GM18499 (cell line): ENCODE measurements around the gene EHBP1.

Experiments
- ATAC-seq: cut with Tn5 transposase; IDR thresholded peaks from one replicate; pipeline ENCODE4 v1.9.1; 2021; ENCODE audit warnings: moderate number of reproducible peaks; ENCODE audit not compliant: insufficient read depth, unreplicated experiment

The EHBP1 gene

DNA sequence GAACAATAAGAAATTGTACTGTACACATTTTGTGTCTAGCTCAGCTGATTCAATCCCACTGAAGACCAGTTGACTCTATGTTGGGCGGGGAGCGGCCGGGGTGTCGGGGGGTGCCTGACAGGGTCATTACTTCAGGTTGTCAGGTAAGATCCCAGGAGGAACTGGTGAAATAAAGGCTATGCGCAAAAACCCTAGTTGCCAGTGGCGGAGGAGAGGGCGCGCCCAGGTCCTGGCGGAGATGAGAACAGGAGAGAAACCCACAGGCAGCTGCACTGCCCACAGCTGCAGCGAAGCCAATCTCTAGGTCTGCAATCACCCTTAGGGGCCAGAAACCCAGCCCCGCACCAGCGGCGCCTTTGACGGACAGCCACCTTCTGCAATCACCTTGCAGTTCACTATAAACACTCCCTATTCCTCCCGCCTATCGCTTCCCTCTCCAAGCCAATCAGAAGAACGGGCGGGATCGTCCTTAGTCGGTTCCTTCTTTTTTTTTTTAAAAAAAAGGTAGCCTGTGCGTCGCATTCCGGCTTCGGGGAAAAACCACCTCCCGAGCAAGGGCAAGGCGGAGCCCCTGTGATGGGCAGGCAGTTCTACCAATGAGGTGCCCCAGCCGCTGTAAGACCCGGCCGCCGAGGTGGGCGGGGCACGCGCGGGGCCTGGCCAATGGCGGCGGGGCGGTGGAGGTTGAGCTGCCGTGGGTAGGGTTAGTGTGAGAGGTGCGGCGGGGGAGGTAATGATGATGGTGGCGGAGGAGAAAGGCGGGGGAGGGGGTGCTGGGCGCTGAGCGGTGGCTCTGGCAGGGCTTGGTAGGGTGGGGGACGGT is at the start of gene EHBP1:
Gene EHBP1 (plus strand): TSS at position 707 of the 823 bp plus-strand sequence. CDS start 1,479 bp downstream, outside the sequence.
- ATAC-seq: peak; percentile 95

DNA sequence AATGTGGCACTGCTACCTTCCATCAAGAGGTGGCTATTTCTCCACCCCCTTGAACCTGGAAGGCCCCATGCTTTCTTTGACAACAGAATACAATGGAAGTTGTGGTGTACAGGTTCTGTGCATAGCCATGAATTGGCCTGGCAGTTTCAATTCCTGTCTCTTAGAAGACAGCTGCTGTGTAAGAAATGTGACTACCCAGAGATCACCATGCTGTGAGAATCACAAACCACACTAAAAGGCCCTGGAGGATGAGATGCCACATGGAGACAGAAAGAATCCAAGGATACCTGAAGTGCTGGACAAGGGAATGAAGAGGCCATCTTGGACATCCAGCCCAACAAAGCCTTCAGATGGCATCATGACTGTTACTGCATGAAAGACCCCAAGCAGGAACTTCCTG is 47.7 kb upstream of the EHBP1 start:
- ATAC-seq: no peak

DNA sequence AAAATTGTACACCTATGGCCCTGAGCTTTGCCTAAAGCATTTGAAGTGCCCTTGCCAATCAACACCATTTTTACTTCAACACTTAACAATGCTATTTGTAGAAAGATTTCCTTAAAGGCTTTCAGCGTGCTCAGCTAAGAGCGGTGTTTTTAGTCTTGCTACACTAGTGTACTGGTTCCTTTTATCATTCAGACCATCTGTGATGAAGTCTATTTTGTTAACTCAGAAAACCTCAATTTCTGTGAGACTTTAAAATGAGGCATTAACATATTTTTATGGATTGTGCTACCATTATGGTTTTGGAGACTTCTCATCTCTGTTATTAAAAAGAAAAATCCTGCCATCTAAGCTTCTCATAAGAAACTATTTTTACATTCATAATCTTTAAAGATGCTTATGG is 46.6 kb upstream of the EHBP1 start:
- ATAC-seq: no peak

DNA sequence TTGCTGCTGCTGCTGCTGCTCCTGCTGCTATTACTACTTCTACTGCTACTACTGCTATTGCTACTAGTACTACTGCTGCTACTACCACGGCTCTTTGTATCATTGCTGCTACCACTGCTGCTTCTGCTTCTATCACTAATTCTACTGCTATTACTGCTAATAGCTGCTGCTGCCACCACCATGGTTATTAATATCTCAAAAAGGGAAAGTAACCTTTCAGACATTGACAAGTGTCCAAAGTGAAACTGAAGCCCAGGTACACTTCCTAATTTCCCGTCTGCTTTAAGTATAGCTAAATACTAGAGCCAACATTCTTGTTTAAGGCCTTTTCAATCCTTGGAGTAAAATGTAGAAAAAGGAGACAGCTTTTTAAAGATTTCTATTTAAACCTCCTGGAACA is 45.4 kb upstream of the EHBP1 start:
- ATAC-seq: peak; percentile 61

DNA sequence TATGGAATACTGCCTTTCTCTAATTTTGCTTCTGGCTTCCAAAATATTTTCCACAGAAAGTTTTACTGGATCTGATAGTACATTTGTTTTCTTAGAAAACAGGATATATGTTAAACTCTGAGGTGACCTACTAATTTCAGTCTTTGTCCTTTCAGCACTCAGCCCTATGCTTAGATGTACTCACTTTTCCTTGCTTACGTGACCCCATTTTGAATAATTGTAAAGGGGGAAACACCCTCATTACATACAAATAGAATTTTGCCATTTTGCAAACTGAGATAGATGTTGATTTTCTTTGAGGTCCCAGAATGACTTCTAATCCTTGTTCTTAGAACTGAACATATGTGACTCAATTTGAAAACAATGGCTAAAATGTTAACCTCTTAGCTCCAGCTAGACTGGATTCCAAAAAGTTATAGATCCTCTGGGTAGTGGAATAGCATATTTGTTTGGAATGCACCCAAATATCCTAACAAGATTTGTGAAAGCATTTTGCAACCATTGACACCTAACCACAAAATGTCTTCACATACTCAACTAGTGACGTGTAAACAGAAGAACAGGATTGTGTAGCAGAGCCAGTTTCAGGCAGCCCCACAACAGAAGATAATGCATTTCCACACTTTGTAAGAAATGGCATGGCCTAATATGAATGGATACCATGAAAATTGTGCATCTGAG is 44.8 kb upstream of the EHBP1 start:
- no peak for ATAC-seq

DNA sequence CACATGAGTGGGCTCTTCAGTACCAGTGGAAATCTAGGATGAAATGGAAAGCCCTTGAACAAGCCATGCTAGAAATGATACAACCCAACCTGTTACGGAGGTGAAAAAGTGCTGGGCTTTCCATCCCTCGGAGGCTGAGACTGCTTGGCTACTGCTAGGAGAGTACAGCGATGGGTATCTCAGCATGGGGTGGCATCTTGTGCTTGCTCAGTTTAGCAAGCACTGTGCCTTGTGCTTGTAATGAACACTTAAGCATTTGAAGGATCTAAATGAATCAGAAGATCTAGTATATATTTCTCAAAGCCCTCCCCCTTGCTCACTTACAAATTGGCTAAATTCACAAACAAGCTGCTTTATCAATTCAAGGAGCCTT is 44.3 kb upstream of the EHBP1 start:
- no peak for ATAC-seq

DNA sequence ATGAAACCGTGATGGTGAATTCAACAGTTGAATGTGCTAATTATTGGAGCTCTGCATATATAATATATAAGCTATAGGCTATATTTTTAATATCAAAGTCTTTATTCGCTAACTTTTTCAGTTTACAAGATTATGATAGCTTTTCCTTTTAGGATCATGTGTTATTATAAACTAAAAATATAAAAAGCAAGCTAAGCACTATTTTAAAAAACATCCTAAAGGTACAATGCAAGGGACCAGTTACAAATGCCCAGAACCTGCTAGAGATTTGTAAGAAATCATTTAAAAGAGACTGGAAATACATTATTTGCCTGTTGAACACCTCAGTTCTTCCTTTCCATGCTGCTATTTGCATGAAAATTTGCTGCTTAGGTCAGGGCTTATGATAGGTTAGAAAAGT is 43.4 kb upstream of the EHBP1 start:
- ATAC-seq: no peak

DNA sequence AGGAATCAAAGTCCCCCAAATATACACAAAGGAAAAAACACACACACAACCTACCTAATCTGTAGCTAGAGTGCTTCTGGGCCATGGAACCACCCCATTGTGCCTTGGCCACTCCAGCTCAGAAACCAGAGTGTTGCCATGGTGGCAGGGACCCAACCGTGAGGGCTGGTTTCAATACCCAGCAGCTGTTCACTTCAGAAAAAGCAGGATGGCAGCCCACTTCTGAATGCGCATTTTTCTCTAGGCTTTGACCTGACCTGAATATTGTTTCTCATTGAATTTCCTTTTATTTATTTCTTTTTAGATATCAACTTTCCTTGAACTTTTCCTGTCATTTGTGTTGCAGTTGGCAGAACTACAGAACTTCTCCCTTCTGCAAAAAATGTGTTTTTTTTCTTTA is 43.0 kb upstream of the EHBP1 start:
- ATAC-seq: no peak

DNA sequence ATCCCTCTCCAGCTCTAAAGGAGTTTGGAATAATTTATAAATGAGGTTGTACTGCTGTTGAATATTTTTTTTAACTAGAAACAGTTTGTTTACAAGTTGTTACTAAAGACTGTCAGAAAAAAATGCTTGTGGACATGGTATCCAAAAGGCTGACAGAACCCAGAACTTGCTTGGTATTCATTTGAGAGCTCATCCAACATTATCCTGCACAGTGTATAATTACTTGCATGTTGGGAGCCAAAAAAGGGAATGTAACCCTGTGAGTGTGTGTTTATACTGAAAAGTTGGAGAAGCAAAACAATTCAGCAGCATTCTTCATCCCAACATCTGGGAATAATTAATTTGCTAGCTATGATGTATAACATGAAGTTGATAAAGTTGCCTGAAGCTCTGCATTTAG is 42.1 kb upstream of the EHBP1 start:
- ATAC-seq: no peak

DNA sequence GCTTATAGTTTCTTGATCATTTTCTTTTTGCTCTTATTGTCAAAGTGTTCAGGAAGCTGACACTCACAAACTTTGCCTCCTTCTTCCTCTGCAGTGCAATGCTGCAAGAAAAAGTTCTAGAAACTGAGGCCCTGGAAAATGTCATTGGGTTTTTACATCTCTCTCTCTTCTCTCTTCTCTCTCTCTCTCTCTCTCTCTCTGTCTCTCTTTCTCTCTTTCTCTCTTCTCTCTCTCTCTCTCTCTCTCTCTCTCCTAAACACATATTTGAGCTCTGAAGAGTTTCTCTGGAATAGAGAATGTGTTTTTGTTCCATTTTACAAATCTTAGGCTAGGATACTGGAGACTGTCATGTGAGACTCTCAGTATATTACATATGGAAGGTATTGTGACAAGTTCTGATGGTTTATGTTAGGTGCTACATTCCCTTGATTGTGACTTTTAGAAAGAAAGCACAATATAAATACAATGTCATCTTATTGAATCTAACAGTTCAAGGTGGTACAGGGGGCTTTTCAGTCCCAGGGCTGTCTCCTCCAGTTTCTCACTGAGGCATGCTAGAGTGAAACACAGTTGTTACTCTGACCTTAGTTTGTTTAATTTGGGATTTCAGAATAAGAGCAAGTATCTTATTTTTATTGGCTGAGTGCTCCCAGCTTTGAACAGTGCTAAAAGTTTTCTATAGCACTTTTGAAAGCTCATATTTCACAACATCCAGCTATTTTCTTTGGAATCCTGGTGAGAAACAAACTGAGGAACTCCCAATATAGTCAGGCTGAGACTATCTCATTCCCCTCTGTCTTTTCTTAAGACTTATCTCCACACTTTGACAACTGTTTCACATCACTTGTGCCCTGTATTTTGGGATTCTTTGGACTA is 41.4 kb upstream of the EHBP1 start:
- no peak for ATAC-seq

DNA sequence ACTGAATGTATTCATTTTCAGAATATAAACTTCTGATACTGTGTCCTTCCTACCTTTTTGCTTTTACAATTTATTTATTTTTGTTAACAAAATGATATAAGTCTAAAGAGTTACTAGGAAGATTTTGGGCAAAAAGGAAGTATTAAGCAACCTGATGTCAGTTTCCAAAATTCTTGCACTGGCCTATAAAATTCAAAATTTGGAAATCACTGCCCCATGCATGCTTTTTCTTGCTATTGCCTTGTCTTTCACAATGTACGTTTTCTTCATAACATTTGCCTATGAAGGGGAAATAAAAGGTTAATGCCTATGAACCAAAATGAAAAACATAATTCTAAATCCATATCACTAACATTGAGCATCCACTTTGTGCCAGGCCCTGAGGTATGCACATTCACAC is 40.1 kb upstream of the EHBP1 start:
- ATAC-seq: no peak

DNA sequence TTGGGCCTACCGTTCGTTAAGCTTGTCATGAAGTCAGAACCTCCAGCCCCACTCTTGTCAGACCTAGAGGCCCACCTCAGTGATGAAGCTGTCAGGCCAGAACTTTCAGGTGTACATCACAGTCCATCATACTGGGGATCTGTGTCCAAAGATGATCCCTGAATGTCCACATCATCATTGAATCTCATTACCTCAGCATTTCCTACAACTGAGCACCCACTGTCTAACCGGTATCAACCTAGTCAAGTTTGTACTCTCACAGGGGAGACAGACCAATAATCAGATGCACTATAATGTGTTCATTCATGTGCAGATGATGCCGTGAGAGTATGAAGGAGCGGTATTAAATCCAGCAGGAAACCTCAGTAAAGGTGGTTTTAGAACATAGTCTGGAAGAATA is 36.3 kb upstream of the EHBP1 start:
- ATAC-seq: no peak

DNA sequence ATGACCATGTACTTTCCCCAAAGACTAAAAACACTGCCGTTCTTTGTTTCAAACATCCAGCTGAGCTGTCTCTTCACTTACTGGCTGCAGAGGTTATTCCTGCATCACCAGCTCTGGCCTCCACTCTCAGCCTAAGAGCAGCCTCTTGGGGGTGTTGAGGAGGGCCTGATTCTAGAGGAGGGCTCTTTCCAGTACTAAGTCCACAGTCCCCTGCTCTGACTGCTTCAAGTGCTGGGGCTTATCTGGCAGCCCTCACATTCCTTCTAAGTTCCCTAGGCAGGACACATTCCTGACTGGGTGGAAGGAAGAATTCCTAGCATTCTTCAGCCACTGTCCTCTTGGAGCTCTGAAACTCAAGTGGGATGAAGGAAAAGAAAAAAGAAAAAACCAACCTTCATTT is 32.9 kb upstream of the EHBP1 start:
- no peak for ATAC-seq

DNA sequence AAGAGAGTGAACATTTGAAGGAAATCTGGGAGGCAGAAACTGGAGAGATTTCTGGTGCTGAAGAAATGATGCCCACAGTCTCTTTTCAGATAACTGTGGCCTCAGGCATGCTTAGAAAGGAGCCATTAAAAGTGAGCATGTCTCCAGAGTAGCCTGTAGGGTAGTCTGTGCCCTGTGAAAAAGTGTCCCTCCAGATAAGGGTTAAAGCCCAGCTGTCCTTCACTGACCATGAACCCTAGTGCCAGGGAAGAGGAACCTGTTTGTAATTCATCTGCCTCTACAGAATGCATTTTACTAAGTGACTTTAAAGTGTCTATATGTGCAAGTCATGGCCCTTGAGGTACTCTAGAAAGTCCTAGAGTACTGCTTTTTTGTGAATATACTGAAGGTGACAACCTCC is 30.5 kb upstream of the EHBP1 start:
- no peak for ATAC-seq

DNA sequence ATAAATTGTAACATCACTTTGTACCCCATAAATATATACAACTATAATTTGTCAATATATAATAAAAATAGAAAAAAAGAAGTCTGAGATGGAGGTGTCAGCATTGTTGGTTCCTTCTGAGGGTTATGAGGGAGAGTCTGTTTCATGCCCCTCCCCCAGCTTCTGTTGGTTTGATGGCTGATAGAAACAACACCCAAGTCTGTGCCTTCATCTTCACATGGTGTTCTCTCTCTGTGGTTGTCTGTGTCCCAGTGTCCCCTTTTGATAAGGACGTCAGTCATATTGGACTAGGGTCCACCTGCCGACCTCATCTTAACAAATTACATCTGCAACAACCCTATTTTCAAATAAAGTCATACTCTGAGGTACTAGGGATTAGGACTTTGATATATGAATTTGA is 20.3 kb upstream of the EHBP1 start:
- no peak for ATAC-seq

DNA sequence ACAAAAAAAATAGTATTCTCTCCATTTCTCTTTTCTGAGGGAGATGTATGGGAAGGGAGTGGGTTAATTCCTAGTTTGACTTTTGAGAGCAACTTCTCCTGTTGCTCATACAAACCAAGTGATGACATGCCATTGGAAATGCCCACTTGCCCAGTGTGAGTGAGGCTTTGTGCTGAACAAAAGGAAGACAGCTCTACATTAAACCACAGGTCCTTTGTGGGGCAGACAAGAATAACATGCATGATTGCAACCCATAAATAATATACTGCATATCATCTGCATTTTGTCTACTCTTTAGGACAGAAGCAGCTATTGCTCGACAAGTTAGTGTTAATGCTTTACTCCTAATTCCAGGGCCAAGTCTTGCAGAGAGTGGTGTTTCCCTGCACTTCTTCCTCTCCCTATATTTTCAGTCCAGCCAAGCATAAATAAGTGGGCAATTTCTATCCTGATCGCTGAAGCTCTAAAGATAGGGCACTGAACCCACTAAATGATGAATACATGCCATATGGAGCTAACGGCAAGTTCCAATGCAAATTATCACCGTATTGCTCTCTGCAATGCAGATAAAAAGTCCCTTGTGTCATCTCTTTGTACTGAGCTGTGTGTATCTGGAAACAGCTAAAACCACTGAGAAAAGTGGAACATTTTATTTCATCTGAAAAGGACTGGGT is 19.4 kb upstream of the EHBP1 start:
- ATAC-seq: no peak

DNA sequence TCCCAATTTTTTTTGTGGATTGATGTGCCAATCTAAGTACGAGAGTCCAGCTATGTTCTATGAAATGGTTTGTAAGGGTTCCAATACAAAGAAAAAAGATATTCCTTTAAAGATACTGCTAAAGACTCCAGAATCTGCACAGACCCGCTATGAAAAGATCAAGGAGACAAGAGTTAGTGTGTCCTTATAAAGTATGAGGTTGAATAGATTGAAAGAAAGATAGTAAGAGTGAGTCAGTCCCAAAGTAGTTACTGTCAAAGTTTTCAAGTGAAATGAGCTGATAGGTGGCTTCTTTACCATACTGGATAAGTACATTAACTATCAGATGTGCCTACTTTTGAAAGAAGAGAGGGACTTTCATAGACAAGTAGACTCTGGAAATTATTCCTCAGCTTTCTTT is 17.9 kb upstream of the EHBP1 start:
- no peak for ATAC-seq

DNA sequence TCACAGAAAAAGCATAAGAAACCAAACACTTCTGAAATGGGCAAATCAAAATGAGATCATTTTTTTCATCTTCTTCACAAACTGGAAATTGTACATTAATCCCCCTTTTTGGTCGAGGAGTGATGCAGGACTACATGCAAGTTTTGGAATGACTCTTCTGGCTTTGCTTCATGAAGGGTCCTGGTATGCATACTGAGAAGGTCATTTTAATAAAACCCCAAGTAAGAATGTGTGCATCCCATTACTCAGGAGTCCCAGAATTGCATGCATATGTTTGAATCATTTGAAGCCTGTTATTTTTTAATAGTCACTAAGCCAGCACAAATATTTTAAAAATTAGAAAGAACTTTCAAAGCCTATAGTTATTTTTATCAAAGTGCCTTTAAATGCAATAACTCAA is 16.7 kb upstream of the EHBP1 start:
- no peak for ATAC-seq

DNA sequence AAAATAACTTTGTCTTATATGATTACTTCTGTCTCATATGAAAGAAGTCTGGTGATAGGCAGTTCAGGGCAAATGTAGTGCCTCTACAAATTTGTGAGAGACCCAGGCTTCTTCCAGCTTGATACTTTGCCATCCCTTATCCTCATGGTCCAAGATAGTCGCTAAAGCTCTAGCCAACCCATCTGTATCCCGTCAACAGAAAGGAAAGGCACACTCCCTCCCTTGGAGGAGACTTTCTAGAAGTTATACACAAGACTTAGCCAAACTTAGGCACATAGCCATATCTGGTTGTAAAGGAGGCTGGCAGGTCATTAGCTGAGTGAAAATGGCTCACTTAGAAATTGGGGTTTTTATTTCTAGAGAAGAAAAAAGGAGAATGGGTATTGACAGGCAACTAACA is 14.3 kb upstream of the EHBP1 start:
- ATAC-seq: no peak

DNA sequence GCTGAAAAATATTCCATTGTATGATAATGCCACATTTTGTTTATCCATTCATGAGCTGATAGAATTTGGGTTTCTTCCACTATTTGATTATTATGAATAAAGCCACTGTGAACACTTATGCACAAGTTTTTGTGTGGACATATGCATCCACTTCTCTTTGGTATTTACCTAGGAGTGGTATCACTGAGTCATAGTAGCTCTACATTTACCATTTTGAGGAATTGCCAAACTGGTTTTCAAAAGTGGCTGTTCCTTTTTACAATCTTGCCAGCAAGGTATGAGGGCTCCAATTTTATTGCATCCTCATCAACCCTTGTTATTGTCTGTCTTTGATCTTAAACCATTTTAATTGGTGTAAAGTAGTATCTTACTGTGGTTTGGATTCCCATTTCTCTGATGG is 13.3 kb upstream of the EHBP1 start:
- no peak for ATAC-seq

DNA sequence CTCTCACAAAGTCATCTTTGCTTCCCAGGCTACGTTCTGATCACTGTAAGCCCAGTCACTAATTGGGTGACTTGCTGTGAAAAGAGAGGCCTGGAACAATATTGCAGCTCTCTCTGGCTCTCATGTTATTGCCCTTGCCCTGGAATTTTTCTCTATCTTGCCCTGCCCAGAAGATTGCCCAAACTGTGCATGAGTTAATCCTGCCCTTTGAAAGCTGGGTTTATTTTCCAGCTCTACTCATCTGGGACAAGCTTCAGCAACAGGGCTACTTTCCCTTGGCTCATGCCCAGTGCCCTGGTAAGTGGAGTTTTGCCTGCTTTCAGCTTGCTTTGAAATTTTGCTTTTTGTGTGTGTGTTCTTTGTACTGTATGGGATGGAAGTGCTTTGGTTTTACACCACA is 6.9 kb upstream of the EHBP1 start:
- no peak for ATAC-seq
